Measurements from ENCODE around the gene XRCC3.

XRCC3 gene

GRCh38 chr14:103738166-103738565, 22.9 kb upstream of the XRCC3 start:
- no peak for DNase-seq

- DNase-seq: no peak
These were observed 22.3 kb upstream of the XRCC3 start for GRCh38 chr14:103737432-103738045.

- no peak for DNase-seq
These were observed 21.5 kb upstream of the XRCC3 start for GRCh38 chr14:103736546-103737431.

GRCh38 chr14:103735815-103736545, 20.7 kb upstream of the XRCC3 start:
- DNase-seq: no peak

- DNase-seq: no peak
These were observed 20.2 kb upstream of the XRCC3 start for GRCh38 chr14:103735439-103735814.

- no peak for DNase-seq
These were observed 19.8 kb upstream of the XRCC3 start for GRCh38 chr14:103735022-103735421.

- DNase-seq: no peak
These were observed 19.0 kb upstream of the XRCC3 start for GRCh38 chr14:103734081-103734888.

GRCh38 chr14:103733651-103734050, 18.4 kb upstream of the XRCC3 start:
- DNase-seq: no peak

GRCh38 chr14:103732868-103733620, 17.8 kb upstream of the XRCC3 start:
- DNase-seq: no peak

- DNase-seq: no peak
These were observed 16.9 kb upstream of the XRCC3 start for GRCh38 chr14:103731916-103732867.

- DNase-seq: no peak
These were observed 16.2 kb upstream of the XRCC3 start for GRCh38 chr14:103731481-103731880.

- no peak for DNase-seq
These were observed 15.3 kb upstream of the XRCC3 start for GRCh38 chr14:103730490-103731035.

- DNase-seq: no peak
These were observed 14.5 kb upstream of the XRCC3 start for GRCh38 chr14:103729496-103730448.

GRCh38 chr14:103728721-103729120, 13.5 kb upstream of the XRCC3 start:
- no peak for DNase-seq

GRCh38 chr14:103728141-103728540, 12.9 kb upstream of the XRCC3 start:
- DNase-seq: no peak

GRCh38 chr14:103727313-103727980, 12.2 kb upstream of the XRCC3 start:
- DNase-seq: no peak

GRCh38 chr14:103726474-103726873, 11.2 kb upstream of the XRCC3 start:
- no peak for DNase-seq

- DNase-seq: no peak
These were observed 10.6 kb upstream of the XRCC3 start for GRCh38 chr14:103725739-103726395.

All from stimulated activated naive CD4-positive, alpha-beta T cell treated with Interleukin-2 at 50 U/mL for 16 hours (primary cell).